GM10248 (cell line): ENCODE data around the gene DRD3.

Experiments used
- CTCF ChIA-PET: fragments of 300-600 bp; sonication (Branson Sonifier 250); formaldehyde crosslinking; extraction: SDS; loops from one replicate; lab custom pipeline; 2021; ENCODE audit warnings: antibody characterized with exemption; lab: Yijun Ruan, JAX
- POLR2A ChIA-PET: fragments of 350-650 bp; sonication (Branson Sonifier 250); formaldehyde crosslinking; extraction: SDS; loops from one replicate; lab custom pipeline; 2020; ENCODE audit warnings: antibody characterized with exemption; lab: Yijun Ruan, JAX
- DNase-seq: peaks from one replicate; pipeline ENCODE4 v3.0.0; 2012; ENCODE audit errors: extremely low spot score
- CTCF ChIP-seq: IDR thresholded peaks from 2 replicates; pipeline ENCODE4 v1.5.1; 2012; ENCODE audit warnings: mild to moderate bottlenecking, low read depth; ENCODE audit errors: extremely low read depth, missing control alignments, control extremely low read depth

The DRD3 gene

GRCh38 chr3:114086356-114086755, 92.5 kb downstream of the DRD3 start:
- ChIA-PET POLR2A (no interaction called here), CTCF (interaction anchor here (1.0 to 1.7 kb wide), 2 partner anchors 16 to 30 kb away, joined by 3 to 4 read pairs; partner anchors contain the start of gene CCDC191)
- no peak for TF ChIP-seq CTCF
- DNase-seq: no peak

- POLR2A ChIA-PET: no interaction called here
These were observed 95.7 kb downstream of the DRD3 start for GRCh38 chr3:114083112-114083511.

GRCh38 chr3:114081037-114081436, 97.8 kb downstream of the DRD3 start:
- CTCF ChIA-PET: no interaction called here
- no peak for TF ChIP-seq CTCF
- no peak for DNase-seq
- POLR2A ChIA-PET: no interaction called here

More at GRCh38 chr3:114083112-114083511, 95.7 kb downstream of the DRD3 start:
- no peak for TF ChIP-seq CTCF
- CTCF ChIA-PET: no interaction called here
- DNase-seq: no peak

- ChIA-PET POLR2A (no interaction called here), CTCF (interaction anchor here (1.6 kb wide), 1 partner anchor 72 kb away, joined by 3 read pairs; no protein-coding TSS in a partner anchor)
- no peak for TF ChIP-seq CTCF
- no peak for DNase-seq
These were observed 98.7 kb downstream of the DRD3 start for GRCh38 chr3:114080201-114080600.

GRCh38 chr3:114079761-114080160, 99.1 kb downstream of the DRD3 start:
- POLR2A ChIA-PET: no interaction called here

GRCh38 chr3:114078126-114078525, 100.7 kb downstream of the DRD3 start:
- CTCF ChIA-PET: interaction anchor here (1.0 to 1.2 kb wide), 4 partner anchors 11 to 233 kb away, joined by 3 read pairs; no protein-coding TSS in a partner anchor
- POLR2A ChIA-PET: no interaction called here
- DNase-seq: no peak
- TF ChIP-seq CTCF: no peak

More at GRCh38 chr3:114079761-114080160, 99.1 kb downstream of the DRD3 start:
- TF ChIP-seq CTCF: no peak
- DNase-seq: no peak
- CTCF ChIA-PET: interaction anchor here (1.6 kb wide), 1 partner anchor 72 kb away, joined by 3 read pairs; no protein-coding TSS in a partner anchor
